Measurements from ENCODE around the gene PGLYRP4. TPM values are rescaled to one million over a fixed set of nuclear protein-coding genes. Genes with fewer than 3 reads are reported as not detected.

Gene PGLYRP4
- total and polyA plus RNA-seq, 2 donors from 2014 or later: not detected

DNA sequence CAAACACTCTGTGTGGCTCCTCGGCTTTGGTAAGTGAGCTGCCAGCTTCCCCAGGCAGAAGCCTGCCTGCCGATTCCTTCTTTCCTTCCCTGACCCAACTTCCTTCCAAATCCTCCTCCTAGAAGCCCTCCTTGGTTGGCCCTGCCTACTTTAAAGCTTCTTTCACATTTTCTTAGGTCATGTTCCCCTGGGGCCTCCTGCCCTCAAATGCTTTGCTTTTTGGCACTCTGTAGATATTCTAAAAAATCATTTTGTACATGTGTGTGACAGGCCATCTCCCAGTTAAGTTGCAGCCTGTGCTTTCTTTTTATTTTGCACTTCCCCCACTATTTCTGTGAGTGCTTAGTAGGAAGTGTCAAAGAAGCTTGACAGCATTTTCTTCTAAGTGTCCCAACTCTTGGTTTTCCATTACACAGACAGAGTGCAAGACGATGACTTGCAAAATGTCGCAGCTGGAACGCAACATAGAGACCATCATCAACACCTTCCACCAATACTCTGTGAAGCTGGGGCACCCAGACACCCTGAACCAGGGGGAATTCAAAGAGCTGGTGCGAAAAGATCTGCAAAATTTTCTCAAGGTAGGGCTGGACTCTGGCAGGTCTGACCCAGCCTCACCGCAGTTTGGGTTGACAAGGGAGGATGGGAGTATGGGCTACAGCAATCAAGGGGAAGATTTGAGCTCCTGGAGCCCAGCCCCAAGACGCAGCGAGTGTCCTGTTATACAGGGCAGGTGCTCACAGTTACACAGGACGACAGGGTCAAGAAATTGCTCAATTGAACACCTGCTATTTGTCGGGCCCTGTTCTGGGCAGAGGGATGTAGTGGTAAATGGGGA is 9.4 kb upstream of the PGLYRP4 start, which contains the start of gene S100A9:
Gene S100A9, plus strand, starts transcription at position 2 of the 838 bp plus-strand sequence. Its CDS starts 430 bp downstream, at position 432.
- Histone ChIP-seq H3K9me3 (ENCODE audit: control insufficient read depth in 2 of 3, insufficient read depth in 1 of 3, low read length in 3 of 3) (no peaks in the 10 kb centered on the region), H3K27me3 (ENCODE audit: control insufficient read depth, insufficient read depth, low read length) (no peaks in the 10 kb centered on the region), H3K9ac (ENCODE audit: low read length in 3 of 3) (no peak within 1 kb of the TSS), H3K4me3 (ENCODE audit: low read length in 3 of 3) (no peak within 1 kb of the TSS), H3K4me1 (ENCODE audit: control insufficient read depth in 2 of 3, insufficient read depth in 2 of 3, low read depth in 1 of 3, low read length in 3 of 3) (no peaks in the 10 kb centered on the region), H3K27ac (ENCODE audit: low read depth in 2 of 2, low read length in 2 of 2) (no peak within 1 kb of the TSS), H3K36me3 (ENCODE audit: control insufficient read depth in 2 of 3, insufficient read depth in 3 of 3, low read length in 3 of 3) (no peaks in the 10 kb centered on the region)
- no peak for FAIRE-seq
- DNase-seq: peak in 1 of 5 donors; percentile 15
- TF ChIP-seq, protein P1, sequence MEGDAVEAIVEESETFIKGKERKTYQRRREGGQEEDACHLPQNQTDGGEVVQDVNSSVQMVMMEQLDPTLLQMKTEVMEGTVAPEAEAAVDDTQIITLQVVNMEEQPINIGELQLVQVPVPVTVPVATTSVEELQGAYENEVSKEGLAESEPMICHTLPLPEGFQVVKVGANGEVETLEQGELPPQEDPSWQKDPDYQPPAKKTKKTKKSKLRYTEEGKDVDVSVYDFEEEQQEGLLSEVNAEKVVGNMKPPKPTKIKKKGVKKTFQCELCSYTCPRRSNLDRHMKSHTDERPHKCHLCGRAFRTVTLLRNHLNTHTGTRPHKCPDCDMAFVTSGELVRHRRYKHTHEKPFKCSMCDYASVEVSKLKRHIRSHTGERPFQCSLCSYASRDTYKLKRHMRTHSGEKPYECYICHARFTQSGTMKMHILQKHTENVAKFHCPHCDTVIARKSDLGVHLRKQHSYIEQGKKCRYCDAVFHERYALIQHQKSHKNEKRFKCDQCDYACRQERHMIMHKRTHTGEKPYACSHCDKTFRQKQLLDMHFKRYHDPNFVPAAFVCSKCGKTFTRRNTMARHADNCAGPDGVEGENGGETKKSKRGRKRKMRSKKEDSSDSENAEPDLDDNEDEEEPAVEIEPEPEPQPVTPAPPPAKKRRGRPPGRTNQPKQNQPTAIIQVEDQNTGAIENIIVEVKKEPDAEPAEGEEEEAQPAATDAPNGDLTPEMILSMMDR (IDR thresholded peaks at IDR 0.05; ENCODE audit: borderline replicate concordance, extremely low read depth, insufficient read depth): no peak
- intact Hi-C loops (cut with DNase I): loop anchor here (10.0 kb wide), 1 partner anchor 137 kb away; no protein-coding TSS in a partner anchor

- no peaks in the 10 kb centered on the region for H3K36me3 ChIP-seq (ENCODE audit: control insufficient read depth in 2 of 3, insufficient read depth in 3 of 3, low read length in 3 of 3)
- H3K4me3 ChIP-seq (ENCODE audit: low read length in 3 of 3): no peak overlapping the region
- no peaks in the 10 kb centered on the region for H3K9me3 ChIP-seq (ENCODE audit: control insufficient read depth in 2 of 3, insufficient read depth in 1 of 3, low read length in 3 of 3)
- DNase-seq: peak in 2 of 5 donors; percentile 20 to 93
- no peaks in the 10 kb centered on the region for H3K4me1 ChIP-seq (ENCODE audit: control insufficient read depth in 2 of 3, insufficient read depth in 2 of 3, low read depth in 1 of 3, low read length in 3 of 3)
- H3K9ac ChIP-seq (ENCODE audit: low read length in 3 of 3): no peak overlapping the region
- intact Hi-C loops (cut with DNase I): loop anchor here (10.0 kb wide), 1 partner anchor 138 kb away; no protein-coding TSS in a partner anchor
- no peak for FAIRE-seq
- no peak overlapping the region for H3K27ac ChIP-seq (ENCODE audit: low read depth in 2 of 2, low read length in 2 of 2)
- H3K27me3 ChIP-seq (ENCODE audit: control insufficient read depth, insufficient read depth, low read length): no peaks in the 10 kb centered on the region
- TF ChIP-seq, protein P1 (IDR thresholded peaks at IDR 0.05; ENCODE audit: borderline replicate concordance, extremely low read depth, insufficient read depth): no peak
Observed at GRCh38 chr1:153357076-153357852, 8.6 kb upstream of the PGLYRP4 start.

DNA sequence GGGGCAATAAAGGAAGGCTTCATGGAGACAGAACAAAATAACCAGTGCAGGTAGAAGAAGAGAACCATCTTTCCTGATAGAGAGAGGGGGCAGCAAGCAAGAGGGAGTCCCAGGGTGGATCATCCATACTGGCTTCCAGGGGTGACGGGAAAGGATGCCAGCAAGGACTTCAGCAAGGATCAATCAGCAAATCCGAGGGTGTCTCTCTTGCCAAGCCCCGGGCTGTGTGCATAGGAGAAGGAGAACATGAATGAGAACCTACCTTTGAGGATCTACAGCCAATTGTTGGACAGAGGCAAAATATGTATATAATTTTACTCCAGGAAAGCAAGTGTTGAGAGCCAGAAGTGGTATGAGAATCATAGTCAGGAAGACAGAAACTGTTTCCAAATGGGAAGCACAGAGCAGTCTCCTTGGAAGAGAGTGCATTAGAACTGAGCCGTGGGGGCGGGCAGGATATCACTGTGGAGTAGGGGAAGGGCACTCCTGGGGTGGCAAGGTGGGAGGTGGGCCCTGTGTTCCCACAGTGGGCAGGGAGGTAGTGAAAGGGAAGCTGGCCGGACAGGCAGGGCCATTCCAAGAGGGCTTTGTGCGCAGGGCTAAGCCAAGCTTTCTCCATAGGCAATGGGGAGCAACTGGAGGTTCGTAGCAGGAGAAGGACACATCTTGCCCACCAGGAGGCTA is 7.9 kb upstream of the PGLYRP4 start:
- no peak overlapping the region for H3K27ac ChIP-seq (ENCODE audit: low read depth in 2 of 2, low read length in 2 of 2)
- no peaks in the 10 kb centered on the region for H3K4me1 ChIP-seq (ENCODE audit: control insufficient read depth in 2 of 3, insufficient read depth in 2 of 3, low read depth in 1 of 3, low read length in 3 of 3)
- H3K27me3 ChIP-seq (ENCODE audit: control insufficient read depth, insufficient read depth, low read length): no peaks in the 10 kb centered on the region
- H3K4me3 ChIP-seq (ENCODE audit: low read length in 3 of 3): no peak overlapping the region
- H3K9me3 ChIP-seq (ENCODE audit: control insufficient read depth in 2 of 3, insufficient read depth in 1 of 3, low read length in 3 of 3): no peaks in the 10 kb centered on the region
- intact Hi-C loops (cut with DNase I): loop anchor here (10.0 kb wide), 1 partner anchor 138 kb away; no protein-coding TSS in a partner anchor
- DNase-seq: peak in 1 of 5 donors; percentile 23
- TF ChIP-seq, protein P1 (IDR thresholded peaks at IDR 0.05; ENCODE audit: borderline replicate concordance, extremely low read depth, insufficient read depth): no peak
- no peak for FAIRE-seq
- no peak overlapping the region for H3K9ac ChIP-seq (ENCODE audit: low read length in 3 of 3)
- no peaks in the 10 kb centered on the region for H3K36me3 ChIP-seq (ENCODE audit: control insufficient read depth in 2 of 3, insufficient read depth in 3 of 3, low read length in 3 of 3)

Data from kidney (tissue), 14 donors.